Measurements from ENCODE around the gene RXRG.

Gene RXRG

DNA sequence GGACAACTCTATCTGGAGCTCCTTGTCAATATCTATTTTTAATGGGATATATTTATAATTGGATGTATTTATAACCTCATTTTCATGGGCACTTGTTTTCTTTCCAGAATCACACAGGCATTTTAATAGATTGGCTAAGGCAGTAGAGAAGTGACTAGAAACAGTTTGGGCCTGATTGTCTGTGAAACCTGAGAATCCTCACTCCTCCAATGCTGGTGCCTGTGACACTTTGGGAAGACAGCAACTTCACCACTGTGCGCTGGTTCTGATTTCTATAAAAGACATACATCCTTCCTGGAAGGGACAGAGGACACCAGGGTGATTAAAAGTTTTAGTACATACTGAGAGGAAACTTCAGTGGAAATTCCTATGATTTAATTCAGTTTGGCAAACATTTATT, 39.6 kb upstream of the RXRG start:
- in situ Hi-C loops (cut with MboI; ENCODE audit: low pct_unique_long_range_greater_than_20kb, low sequenced_read_pairs, unreplicated experiment), result no loop called here
- TF ChIP-seq, protein P1, sequence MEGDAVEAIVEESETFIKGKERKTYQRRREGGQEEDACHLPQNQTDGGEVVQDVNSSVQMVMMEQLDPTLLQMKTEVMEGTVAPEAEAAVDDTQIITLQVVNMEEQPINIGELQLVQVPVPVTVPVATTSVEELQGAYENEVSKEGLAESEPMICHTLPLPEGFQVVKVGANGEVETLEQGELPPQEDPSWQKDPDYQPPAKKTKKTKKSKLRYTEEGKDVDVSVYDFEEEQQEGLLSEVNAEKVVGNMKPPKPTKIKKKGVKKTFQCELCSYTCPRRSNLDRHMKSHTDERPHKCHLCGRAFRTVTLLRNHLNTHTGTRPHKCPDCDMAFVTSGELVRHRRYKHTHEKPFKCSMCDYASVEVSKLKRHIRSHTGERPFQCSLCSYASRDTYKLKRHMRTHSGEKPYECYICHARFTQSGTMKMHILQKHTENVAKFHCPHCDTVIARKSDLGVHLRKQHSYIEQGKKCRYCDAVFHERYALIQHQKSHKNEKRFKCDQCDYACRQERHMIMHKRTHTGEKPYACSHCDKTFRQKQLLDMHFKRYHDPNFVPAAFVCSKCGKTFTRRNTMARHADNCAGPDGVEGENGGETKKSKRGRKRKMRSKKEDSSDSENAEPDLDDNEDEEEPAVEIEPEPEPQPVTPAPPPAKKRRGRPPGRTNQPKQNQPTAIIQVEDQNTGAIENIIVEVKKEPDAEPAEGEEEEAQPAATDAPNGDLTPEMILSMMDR (IDR thresholded peaks at IDR 0.05; ENCODE audit: extremely low read depth, insufficient read depth, missing control alignments), result no peak
- DNase-seq (ENCODE audit: low spot score), result no peak

DNA sequence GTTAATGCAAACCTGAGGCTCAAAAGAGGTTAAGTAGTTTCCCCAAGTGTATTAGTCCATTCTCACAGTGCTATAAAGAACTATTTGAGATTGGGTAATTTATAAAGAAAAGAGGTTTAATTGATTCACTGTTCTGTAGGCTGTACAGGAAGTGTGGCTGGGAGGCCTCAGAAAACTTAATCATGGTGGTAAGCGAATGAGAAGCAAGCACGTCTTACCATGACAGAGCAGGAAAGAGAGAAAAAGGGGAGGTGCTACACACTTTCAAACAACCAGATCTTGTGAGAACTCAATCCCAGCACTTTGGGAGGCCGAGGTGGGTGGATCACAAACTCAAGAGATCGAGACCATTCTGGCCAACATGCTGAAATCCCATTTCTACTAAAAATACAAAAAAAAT, 38.5 kb upstream of the RXRG start:
- in situ Hi-C loops (cut with MboI; ENCODE audit: low pct_unique_long_range_greater_than_20kb, low sequenced_read_pairs, unreplicated experiment), result no loop called here
- DNase-seq (ENCODE audit: low spot score), result no peak
- TF ChIP-seq, protein P1 (IDR thresholded peaks at IDR 0.05; ENCODE audit: extremely low read depth, insufficient read depth, missing control alignments), result no peak

DNA sequence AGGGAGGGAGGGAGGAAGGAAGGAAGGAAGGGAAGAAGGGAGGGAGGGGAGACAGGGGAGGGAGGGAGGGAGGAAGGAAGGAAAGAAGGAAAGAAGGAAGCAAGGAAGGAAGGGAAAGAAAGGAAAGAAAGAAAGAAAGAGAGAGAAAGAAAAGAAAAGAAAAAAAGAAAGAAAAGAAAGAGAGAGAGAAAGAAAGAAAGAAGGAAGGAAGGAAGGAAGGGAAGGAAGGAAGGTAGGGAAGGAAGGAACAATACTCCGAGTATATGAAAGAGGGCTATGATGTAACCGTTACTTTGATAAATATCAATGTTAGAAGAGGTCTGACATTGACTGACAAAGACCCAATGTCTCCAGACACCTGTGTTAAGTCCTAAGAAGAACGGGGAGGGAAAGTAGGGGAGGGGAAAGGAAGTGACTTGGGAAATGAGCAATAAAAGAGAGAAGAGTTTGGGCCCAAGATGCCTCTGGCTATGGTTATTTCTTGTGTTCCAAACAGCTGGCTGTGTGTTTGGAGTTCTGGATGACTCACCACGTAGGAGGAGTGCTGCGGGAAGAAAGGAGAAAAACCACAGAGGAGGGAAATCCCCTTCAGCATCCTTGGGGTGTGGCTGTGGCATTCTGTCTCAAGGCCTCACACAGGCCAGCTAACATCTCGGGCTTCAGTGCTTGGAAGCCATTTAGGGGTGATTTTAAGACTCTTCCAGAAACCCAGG, 37.0 kb upstream of the RXRG start:
- no peak for DNase-seq (ENCODE audit: low spot score)
- TF ChIP-seq, protein P1 (IDR thresholded peaks at IDR 0.05; ENCODE audit: extremely low read depth, insufficient read depth, missing control alignments), result no peak
- in situ Hi-C loops (cut with MboI; ENCODE audit: low pct_unique_long_range_greater_than_20kb, low sequenced_read_pairs, unreplicated experiment), result no loop called here

DNA sequence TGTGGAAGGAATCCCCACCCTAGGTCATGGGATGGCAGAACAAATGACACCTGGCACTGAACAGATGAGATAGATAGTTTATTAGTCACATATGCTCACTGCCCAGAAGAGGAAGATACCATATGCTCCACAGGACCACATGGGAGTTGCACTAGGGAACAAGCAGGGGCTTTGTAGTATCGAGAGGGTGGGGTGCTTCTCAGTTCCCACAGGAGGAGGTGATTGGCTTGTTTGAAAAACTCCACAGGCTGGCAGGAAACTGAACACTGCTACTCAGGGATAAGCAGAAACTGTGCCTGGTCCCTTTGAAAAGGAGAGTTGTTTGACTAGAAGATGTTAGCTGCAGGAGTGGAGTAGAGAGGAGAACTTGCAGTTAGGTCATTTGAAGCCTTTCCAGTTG, 31.9 kb upstream of the RXRG start:
- TF ChIP-seq, protein P1 (IDR thresholded peaks at IDR 0.05; ENCODE audit: extremely low read depth, insufficient read depth, missing control alignments), result no peak
- in situ Hi-C loops (cut with MboI; ENCODE audit: low pct_unique_long_range_greater_than_20kb, low sequenced_read_pairs, unreplicated experiment), result no loop called here
- DNase-seq (ENCODE audit: low spot score), result no peak

DNA sequence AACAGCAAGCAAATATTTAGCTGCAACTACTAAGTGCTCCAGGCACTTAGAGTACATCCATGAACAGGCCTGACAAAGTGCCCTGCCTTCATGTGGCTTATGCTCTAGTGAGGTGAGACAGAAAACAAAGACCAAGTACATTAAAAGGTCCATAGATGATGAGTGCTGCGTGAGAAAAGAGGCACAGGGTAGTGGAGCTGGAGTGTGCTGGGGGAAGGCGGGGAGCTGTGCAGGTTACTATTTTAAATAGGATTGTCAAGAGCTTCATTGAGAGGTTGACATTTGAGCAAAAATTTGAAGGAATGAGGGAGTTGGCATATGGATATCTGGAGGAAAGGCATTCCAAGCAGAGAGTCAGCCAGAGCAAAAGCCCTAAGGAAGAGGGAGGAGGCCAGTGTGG, 29.3 kb upstream of the RXRG start:
- no peak for DNase-seq (ENCODE audit: low spot score)
- in situ Hi-C loops (cut with MboI; ENCODE audit: low pct_unique_long_range_greater_than_20kb, low sequenced_read_pairs, unreplicated experiment), result no loop called here
- TF ChIP-seq, protein P1 (IDR thresholded peaks at IDR 0.05; ENCODE audit: extremely low read depth, insufficient read depth, missing control alignments), result no peak

DNA sequence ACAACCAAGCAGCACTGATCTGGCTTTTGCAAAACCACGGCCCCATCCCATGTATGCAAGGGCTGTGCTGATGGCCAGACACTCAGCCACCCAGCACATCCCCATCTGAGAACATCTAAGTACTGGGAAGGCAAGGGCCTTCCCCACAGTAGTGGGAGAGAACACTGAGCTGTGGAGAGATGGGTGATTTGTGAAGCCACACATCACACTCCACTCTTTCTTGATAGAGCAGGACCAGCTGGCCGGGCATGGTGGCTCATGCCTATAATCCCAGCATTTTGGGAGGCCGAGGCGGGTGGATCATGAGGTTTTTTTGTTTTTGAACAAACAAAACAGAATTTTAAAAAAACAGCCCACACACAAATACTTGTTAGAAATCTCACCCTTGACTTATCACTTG, 28.2 kb upstream of the RXRG start:
- TF ChIP-seq, protein P1 (IDR thresholded peaks at IDR 0.05; ENCODE audit: extremely low read depth, insufficient read depth, missing control alignments), result no peak
- no peak for DNase-seq (ENCODE audit: low spot score)
- in situ Hi-C loops (cut with MboI; ENCODE audit: low pct_unique_long_range_greater_than_20kb, low sequenced_read_pairs, unreplicated experiment), result no loop called here

Measured in GM13977 (cell line).